DOHH2 (cell line): ENCODE measurements around the gene EYA2.

Experiments used
- CTCF ChIP-seq: fragments of 200-600 bp; sonication (generic); IDR thresholded peaks from one replicate; pipeline ENCODE4 v1.5.1; 2014; ENCODE audit warnings: antibody characterized with exemption, mild to moderate bottlenecking, low read depth, low read length; ENCODE audit not compliant: poor library complexity, severe bottlenecking
- EZH2phosphoT487 ChIP-seq: fragments of 200-600 bp; sonication (generic); IDR thresholded peaks from 2 replicates; pipeline ENCODE4 v1.6.1; 2017; ENCODE audit warnings: borderline replicate concordance, mild to moderate bottlenecking, antibody characterized with exemption, low read length, moderate library complexity, mixed read lengths

GRCh38 chr20:47095690-47096089 is 201.0 kb downstream of the EYA2 start:
- no peak for TF ChIP-seq CTCF
- no peak for TF ChIP-seq EZH2phosphoT487
